Erythroblast (primary cell): ENCODE measurements around the gene FAM170A.

ENCODE experiments used
- DNase-seq, 2 experiments: peaks; one replicate each; lab custom pipeline; 2025; lab: John Stamatoyannopoulos, UW
- GATA1 ChIP-seq: IDR thresholded peaks from 2 replicates; pipeline ENCODE4 v1.6.1; 2011; ENCODE audit warnings: low read depth, mild to moderate bottlenecking, control low read depth, low read length, moderate library complexity
- POLR2A ChIP-seq: IDR thresholded peaks from 2 replicates; pipeline ENCODE4 v1.6.1; 2011; ENCODE audit warnings: mild to moderate bottlenecking, low read length

FAM170A gene

GRCh38 chr5:119629339-119629738 is at the start of gene FAM170A:
TSS of gene FAM170A (plus strand) at chr5:119629558. CDS start at chr5:119629769, 211 bp downstream.
- TF ChIP-seq GATA1, result no peak
- TF ChIP-seq POLR2A, result no peak
- DNase-seq, result no peak

- no peak for TF ChIP-seq GATA1
- no peak for TF ChIP-seq POLR2A
- no peak for DNase-seq
Observed at GRCh38 chr5:119582987-119583386, 46.4 kb upstream of the FAM170A start.

GRCh38 chr5:119583684-119584083 is 45.7 kb upstream of the FAM170A start:
- TF ChIP-seq GATA1, result no peak
- no peak for DNase-seq

- no peak for DNase-seq
- TF ChIP-seq POLR2A (no peak), GATA1 (no peak)
Observed at GRCh38 chr5:119596046-119596445, 33.3 kb upstream of the FAM170A start.

- no peak for DNase-seq
- TF ChIP-seq GATA1 (no peak), POLR2A (no peak)
Observed at GRCh38 chr5:119597728-119598298, 31.5 kb upstream of the FAM170A start.

GRCh38 chr5:119613937-119614336 is 15.4 kb upstream of the FAM170A start:
- no peak for DNase-seq
- TF ChIP-seq POLR2A, result no peak
- no peak for TF ChIP-seq GATA1

- DNase-seq, result no peak
- TF ChIP-seq GATA1, result no peak
- TF ChIP-seq POLR2A, result no peak
Observed at GRCh38 chr5:119614838-119615237, 14.5 kb upstream of the FAM170A start.

- no peak for DNase-seq
- TF ChIP-seq POLR2A (no peak), GATA1 (no peak)
Observed at GRCh38 chr5:119626086-119626485, 3.3 kb upstream of the FAM170A start.

- TF ChIP-seq POLR2A (no peak), GATA1 (no peak)
- no peak for DNase-seq
Observed at GRCh38 chr5:119630752-119631440, 1.5 kb downstream of the FAM170A start.

GRCh38 chr5:119631660-119632059 is 2.3 kb downstream of the FAM170A start:
- no peak for TF ChIP-seq GATA1
- no peak for TF ChIP-seq POLR2A
- no peak for DNase-seq

- no peak for DNase-seq
Observed at GRCh38 chr5:119651486-119651885, 22.1 kb downstream of the FAM170A start.

GRCh38 chr5:119655061-119655460 is 25.7 kb downstream of the FAM170A start:
- TF ChIP-seq POLR2A, result no peak
- no peak for TF ChIP-seq GATA1
- no peak for DNase-seq

More at GRCh38 chr5:119651486-119651885, 22.1 kb downstream of the FAM170A start:
- TF ChIP-seq POLR2A (no peak), GATA1 (no peak)

- DNase-seq, result no peak
- no peak for TF ChIP-seq GATA1
- no peak for TF ChIP-seq POLR2A
Observed at GRCh38 chr5:119656023-119656422, 26.7 kb downstream of the FAM170A start.

GRCh38 chr5:119666542-119666941 is 37.2 kb downstream of the FAM170A start:
- no peak for TF ChIP-seq POLR2A
- TF ChIP-seq GATA1, result no peak
- no peak for DNase-seq

- DNase-seq, result no peak
- TF ChIP-seq POLR2A, result no peak
- TF ChIP-seq GATA1, result no peak
Observed at GRCh38 chr5:119678351-119679028, 49.1 kb downstream of the FAM170A start.

GRCh38 chr5:119680080-119680479 is 50.7 kb downstream of the FAM170A start:
- no peak for DNase-seq
- TF ChIP-seq POLR2A (no peak), GATA1 (no peak)
